Stomach (tissue), 9 donors: ENCODE data around the gene C10orf90. TPM values are rescaled to one million over a fixed set of nuclear protein-coding genes. Genes with fewer than 3 reads are reported as not detected.

Experiments used
- DNase-seq, 2 donors: peaks; one replicate each; pipeline versions ENCODE4 v3.0.0 to v3.0.0-alpha.2; 2013 to 2019
- H3K27ac ChIP-seq, 5 donors: fragments of 200-600 bp in 4 of 5; sonication (generic) in 4 of 5; one replicate each; pipeline ENCODE4 v1.5.1; 2013 to 2019; ENCODE audit warnings: mild to moderate bottlenecking in 1 of 5, moderate library complexity in 1 of 5
- H3K27me3 ChIP-seq, 3 donors: fragments of 200-600 bp; sonication (generic); one replicate each; pipeline ENCODE4 v1.5.1; 2017 to 2019; ENCODE audit warnings: mixed run types in 1 of 3
- H3K36me3 ChIP-seq, 4 donors: fragments of 200-600 bp; sonication (generic); 1 replicate in 3 of 4; 2 replicates in 1 of 4; pipeline ENCODE4 v1.5.1; 2016 to 2019
- H3K4me1 ChIP-seq, 4 donors: fragments of 200-600 bp; sonication (generic); one replicate each; pipeline ENCODE4 v1.5.1; 2016 to 2019
- H3K4me3 ChIP-seq, 4 donors: fragments of 200-600 bp; sonication (generic) in 3 of 4; one replicate each; pipeline ENCODE4 v1.5.1; 2016 to 2019; ENCODE audit warnings: mild to moderate bottlenecking in 1 of 4
- H3K9me3 ChIP-seq, 4 donors: fragments of 200-600 bp; sonication (generic); one replicate each; pipeline ENCODE4 v1.5.1; 2016 to 2019
- CTCF ChIP-seq, 7 experiments: fragments of 450-650 bp in 4 of 7; fragments of 200-600 bp in 3 of 7; sonication (generic) in 3 of 7; IDR thresholded peaks; one replicate each; pipeline ENCODE4 v1.5.1; 2016 to 2019; ENCODE audit warnings: antibody characterized with exemption in 7 of 7, control low read depth in 2 of 7, mild to moderate bottlenecking in 1 of 7
- EP300 ChIP-seq: sonication (generic); formaldehyde crosslinking; IDR thresholded peaks from one replicate; pipeline ENCODE4 v1.6.1; 2017; ENCODE audit warnings: antibody characterized with exemption
- POLR2A ChIP-seq, 4 donors: fragments of 450-650 bp; IDR thresholded peaks; one replicate each; pipeline ENCODE4 v1.6.1; 2016; ENCODE audit warnings: antibody characterized with exemption in 4 of 4, control low read depth in 2 of 4, mild to moderate bottlenecking in 1 of 4, moderate library complexity in 1 of 4
- POLR2AphosphoS5 ChIP-seq, 3 donors: sonication (generic); formaldehyde crosslinking; IDR thresholded peaks; one replicate each; pipeline ENCODE4 v1.6.1; 2016; ENCODE audit warnings: antibody characterized with exemption in 3 of 3
- WGBS, 5 donors: extraction: QIAGEN DNeasy Blood & Tissue Kit in 3 of 5; methylation state at CpG; one replicate each; pipeline versions ENCODE4 v1.1.5 to v1.1.7; 2013 to 2018; 5-methylcytosine and 5-hydroxymethylcytosine counted together
- intact Hi-C: fragments of 100-400 bp; cut with DNase I; formaldehyde crosslinking; loops from one replicate; pipeline ENCODE4 v1.15.1; 2023; ENCODE audit warnings: low total_unique reads
- polyA plus RNA-seq, 3 donors: library from polyadenylated mRNA; stranded (reverse); fragments of 200-250 nt; gene quantifications; one replicate each; pipeline ENCODE4 v1.2.3, GENCODE V29; 2013
- total RNA-seq, 5 donors: library from RNA; depleted of rRNA; stranded (reverse); fragments of >200 nt; gene quantifications; one replicate each; pipeline versions ENCODE4 v1.1.0 to v1.2.3, GENCODE V29; 2014 to 2016
- donor health status: healthy with polysubstance abuse.
- donor health status: Bipolar disorder and iron deficiency.
- donor health status: healthy.

C10orf90 gene
- total and polyA plus RNA-seq, 8 donors: not detected

DNA sequence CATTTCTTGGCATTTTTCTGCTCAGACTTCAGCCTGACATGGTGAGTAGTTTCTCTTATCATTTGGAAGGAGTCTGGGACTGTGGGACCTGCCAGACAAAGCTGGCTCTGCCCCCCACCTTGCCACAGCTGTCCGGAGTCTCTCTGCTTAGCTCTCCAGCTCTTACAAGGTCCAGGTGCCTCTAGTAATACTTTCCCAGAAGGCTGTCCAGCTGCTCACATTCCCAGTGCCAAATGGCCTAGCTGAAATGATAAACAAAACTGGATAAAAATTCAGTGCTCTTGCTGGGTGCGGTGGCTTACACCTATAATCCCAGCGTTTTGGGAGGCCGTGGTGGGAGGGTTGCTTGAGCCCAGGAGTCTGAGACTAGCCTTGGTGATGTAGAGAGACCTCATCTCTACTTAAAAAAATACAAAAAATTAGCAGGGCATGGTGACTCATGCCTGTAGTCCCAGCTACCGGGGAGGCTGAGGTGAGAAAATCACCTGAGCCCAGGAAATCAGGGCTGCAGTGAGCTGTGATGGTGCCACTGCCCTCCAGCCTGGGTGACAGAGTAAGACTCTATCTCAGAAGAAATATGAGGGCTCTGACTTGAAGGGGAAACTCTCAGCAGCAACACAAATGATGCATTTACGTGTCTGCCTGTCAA is 86.8 kb downstream of the C10orf90 start:
- Histone ChIP-seq H3K36me3 (no peaks in the 10 kb centered on the region), H3K9me3 (no peaks in the 10 kb centered on the region), H3K27ac (no peak overlapping the region), H3K4me3 (no peak overlapping the region), H3K27me3 (no peaks in the 10 kb centered on the region), H3K4me1 (no peaks in the 10 kb centered on the region)
- intact Hi-C loops: no loop called here
- no peak for TF ChIP-seq POLR2AphosphoS5 (IDR thresholded peaks at IDR 0.05)
- no peak for TF ChIP-seq CTCF (IDR thresholded peaks at IDR 0.05)
- TF ChIP-seq POLR2A (IDR thresholded peaks at IDR 0.05): no peak
- TF ChIP-seq EP300: no peak
- DNase-seq: peak in 1 of 2 donors; percentile 44
- WGBS, 5 donors: 59 to 75% (median 67%) methylated on average over 6 of the region's 6 CpGs

- H3K36me3 ChIP-seq: no peaks in the 10 kb centered on the region
Measured at GRCh38 chr10:126581648-126582046, 88.8 kb downstream of the C10orf90 start.

GRCh38 chr10:126580873-126581647 is 89.4 kb downstream of the C10orf90 start:
- Histone ChIP-seq H3K27ac (no peak overlapping the region), H3K4me3 (no peak overlapping the region), H3K4me1 (no peaks in the 10 kb centered on the region), H3K9me3 (no peaks in the 10 kb centered on the region), H3K36me3 (no peaks in the 10 kb centered on the region), H3K27me3 (no peaks in the 10 kb centered on the region)
- 69 to 83% (median 76%) methylated on average over 10 of the region's 10 CpGs for WGBS, 5 donors
- intact Hi-C loops: no loop called here
- no peak for DNase-seq
- TF ChIP-seq POLR2A (IDR thresholded peaks at IDR 0.05): no peak

More at GRCh38 chr10:126581648-126582046, 88.8 kb downstream of the C10orf90 start:
- Histone ChIP-seq H3K4me1 (no peaks in the 10 kb centered on the region), H3K4me3 (no peak overlapping the region), H3K9me3 (no peaks in the 10 kb centered on the region), H3K27ac (no peak overlapping the region), H3K27me3 (no peaks in the 10 kb centered on the region)
- intact Hi-C loops: no loop called here
- DNase-seq: no peak
- no peak for TF ChIP-seq POLR2A (IDR thresholded peaks at IDR 0.05)
- no peak for TF ChIP-seq EP300
- no peak for TF ChIP-seq POLR2AphosphoS5 (IDR thresholded peaks at IDR 0.05)
- TF ChIP-seq CTCF (IDR thresholded peaks at IDR 0.05): no peak
- WGBS, 5 donors: 76 to 86% (median 84%) methylated on average over 5 to 7 of the region's 7 CpGs

GRCh38 chr10:126576336-126576735 is 94.2 kb downstream of the C10orf90 start:
- H3K36me3 ChIP-seq: no peaks in the 10 kb centered on the region
- no peak for TF ChIP-seq EP300
- no peak for TF ChIP-seq POLR2A (IDR thresholded peaks at IDR 0.05)
- TF ChIP-seq CTCF (IDR thresholded peaks at IDR 0.05): no peak
- TF ChIP-seq POLR2AphosphoS5 (IDR thresholded peaks at IDR 0.05): no peak
- no peaks in the 10 kb centered on the region for H3K9me3 ChIP-seq
- DNase-seq: no peak
- no peaks in the 10 kb centered on the region for H3K4me1 ChIP-seq
- 62 to 73% (median 64%) methylated on average over 2 of the region's 2 CpGs for WGBS, 5 donors
- intact Hi-C loops: no loop called here
- H3K4me3 ChIP-seq: no peak overlapping the region
- H3K27ac ChIP-seq: no peak overlapping the region
- no peaks in the 10 kb centered on the region for H3K27me3 ChIP-seq
